HG02943 (cell line): ENCODE measurements around the gene TPD52L2.

Experiments used
- ATAC-seq: cut with Tn5 transposase; IDR thresholded peaks from one replicate; pipeline ENCODE4 v1.9.1; 2021; ENCODE audit warnings: mild to moderate bottlenecking, low read depth, moderate library complexity; ENCODE audit not compliant: unreplicated experiment

Gene TPD52L2

DNA sequence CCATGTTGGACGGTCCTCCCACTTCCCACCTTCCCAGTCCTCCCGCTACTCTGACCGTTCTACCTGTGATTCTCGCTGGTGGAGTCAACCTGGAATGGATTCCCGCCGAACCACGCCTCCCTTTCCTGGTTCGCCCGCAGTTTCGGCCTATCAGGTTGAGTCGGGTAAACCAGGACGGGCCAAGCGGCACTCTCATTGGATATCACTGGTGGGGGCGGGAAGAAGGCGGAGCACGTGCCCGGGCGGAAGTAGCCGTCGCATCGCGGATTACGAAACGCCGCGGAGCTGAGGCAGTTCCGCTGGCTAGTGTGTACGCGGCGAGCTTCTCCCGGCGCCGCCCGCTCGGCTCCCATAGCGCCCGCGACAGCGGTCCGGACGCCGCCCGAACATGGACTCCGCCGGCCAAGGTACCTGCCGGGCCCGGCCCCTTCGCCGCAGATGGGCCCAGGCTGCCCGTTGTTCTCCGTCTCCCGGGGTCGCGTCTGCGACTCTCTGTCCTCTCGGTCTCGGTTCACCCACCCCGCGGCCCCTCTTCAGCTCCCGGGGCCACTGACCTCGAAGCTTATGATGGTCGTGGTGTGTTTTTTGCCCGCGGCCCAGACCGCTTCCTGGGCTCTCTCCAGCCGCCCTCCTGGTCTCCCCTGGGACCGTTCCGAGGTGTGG is at the start of gene TPD52L2:
TPD52L2 (plus strand) TSS at position 293 of the 663 bp plus-strand sequence; CDS start at position 389, 96 bp downstream.
- ATAC-seq = peak; percentile 71

DNA sequence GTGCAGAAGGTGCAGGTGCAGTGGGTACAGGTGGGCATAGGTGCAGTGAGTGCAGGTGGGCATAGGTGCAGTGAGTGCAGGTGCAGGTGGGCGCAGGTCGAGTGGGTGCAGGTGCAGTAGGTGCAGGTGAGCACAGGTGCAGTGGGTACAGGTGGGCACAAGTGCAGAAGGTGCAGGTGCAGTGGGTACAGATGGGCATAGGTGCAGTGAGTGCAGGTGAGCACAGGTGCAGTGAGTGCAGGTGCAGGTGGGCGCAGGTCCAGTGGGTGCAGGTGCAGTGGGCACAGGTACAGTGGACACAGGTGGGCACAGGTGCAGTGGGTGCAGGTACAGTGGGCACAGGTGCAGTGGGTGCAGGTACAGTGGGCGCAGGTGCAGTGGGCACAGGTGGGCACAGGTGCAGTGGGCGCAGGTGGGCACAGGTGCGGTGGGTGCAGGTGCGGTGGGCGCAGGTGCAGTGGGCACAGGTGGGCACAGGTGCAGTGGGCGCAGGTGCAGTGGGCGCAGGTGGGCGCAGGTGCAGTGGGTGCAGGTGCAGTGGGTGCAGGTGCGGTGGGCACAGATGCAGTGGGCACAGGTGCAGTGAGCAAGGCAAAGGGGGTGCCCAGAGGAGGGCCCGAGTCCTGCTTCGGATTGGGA is 49.3 kb upstream of the TPD52L2 start:
- ATAC-seq = no peak

DNA sequence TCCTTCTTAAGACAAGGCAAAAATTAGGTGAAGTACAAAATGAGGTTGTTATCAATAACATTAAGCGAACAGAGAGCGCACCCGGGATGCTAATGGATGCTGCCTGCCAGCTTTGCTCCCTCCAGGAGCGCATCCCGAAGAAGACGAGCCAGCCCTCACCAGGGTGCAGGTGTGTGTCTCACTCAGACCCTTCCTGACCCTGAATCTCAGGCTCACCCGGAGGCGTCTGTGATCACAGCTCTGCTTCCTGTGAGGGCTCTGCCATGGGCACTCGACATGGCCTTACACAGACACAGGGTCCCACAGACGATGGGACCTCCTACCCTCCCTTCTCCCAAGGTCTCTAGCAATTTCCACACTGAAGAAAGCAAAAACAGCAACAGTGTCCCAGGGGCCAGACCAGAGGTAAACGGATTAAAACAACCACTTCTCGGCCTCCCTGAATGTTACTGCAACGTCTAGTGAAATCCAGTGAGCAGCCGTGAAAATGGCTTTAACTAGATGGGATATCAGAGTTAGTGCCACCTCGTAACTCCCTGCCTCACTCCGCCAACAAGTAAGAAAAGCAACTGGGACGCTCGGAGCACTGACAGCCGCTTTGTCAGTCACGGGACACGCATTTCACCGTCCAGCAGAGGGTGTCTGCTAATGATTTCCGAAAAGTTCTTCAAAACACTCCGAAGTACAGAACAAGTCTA is 45.7 kb upstream of the TPD52L2 start:
- no peak for ATAC-seq

- no peak for ATAC-seq
Measured at GRCh38 chr20:63821811-63822210, 43.3 kb upstream of the TPD52L2 start.

GRCh38 chr20:63822276-63822696 is 42.8 kb upstream of the TPD52L2 start:
- no peak for ATAC-seq

DNA sequence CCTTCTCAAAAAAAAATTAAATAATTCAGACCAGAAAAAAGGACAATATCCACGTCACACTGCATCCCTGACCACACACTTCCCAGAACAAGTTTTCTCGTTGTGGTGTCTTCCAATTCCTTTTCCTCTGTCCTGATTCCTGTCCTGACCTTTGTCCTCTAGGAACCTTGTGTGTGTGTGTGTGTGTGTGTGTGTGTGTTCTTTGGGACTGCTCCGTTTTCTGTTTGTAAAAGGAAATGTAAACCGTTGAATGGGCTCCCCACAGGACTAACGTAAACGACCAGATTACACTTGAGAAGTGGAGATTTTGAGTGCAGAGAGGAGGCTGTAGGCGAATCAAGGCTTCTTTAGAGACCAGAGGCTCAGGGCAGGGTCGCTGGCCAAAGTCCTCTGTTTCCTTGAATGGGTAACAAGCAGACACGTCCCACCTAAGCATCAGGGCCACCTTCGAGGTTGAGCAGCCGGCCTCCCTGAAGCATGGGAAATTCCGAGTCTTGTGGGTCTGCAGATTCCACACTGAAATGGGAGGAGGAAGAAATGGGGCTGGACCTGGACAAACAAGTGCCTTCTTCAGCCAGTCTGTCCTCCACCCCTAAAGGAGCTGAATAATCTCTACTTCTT is 41.3 kb upstream of the TPD52L2 start:
- no peak for ATAC-seq

DNA sequence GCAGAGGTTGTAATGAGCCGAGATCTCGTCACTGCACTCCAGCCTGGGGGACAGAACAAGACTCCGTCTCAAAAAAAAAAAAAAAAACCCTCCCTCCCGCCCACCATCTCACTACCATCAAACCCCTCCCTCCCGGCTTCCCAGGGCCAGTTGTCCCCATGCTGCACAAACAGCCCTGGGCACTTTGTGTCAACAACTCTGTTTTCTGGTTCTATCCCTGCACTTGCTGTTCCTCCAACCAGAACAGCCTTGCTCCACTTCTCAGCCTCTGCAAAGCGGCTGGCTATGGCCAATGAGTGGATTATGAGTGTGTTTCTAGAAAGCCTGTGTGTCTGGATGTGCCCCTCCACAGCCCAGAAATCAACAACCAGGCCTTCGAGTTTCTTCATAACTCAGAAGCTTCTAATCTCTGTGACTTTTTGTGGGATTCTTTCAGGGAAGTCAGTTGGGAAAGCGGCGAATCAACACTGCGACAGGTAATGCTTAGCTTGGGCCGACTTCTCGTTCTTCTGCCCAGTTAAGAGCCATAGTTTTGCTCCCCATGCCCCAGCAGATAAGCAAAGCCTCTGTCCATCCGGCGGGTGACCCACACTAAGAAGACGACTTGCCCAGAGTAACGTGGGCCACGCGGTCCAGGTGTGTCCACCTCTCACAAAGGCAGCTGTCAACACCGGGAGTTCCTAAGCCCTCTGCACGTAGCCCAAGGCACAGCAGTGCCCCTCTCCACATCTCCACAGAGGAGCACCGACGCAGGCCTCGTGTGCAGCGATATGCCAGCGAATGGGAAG is 39.5 kb upstream of the TPD52L2 start:
- no peak for ATAC-seq

GRCh38 chr20:63826753-63827152 is 38.3 kb upstream of the TPD52L2 start:
- ATAC-seq = no peak

DNA sequence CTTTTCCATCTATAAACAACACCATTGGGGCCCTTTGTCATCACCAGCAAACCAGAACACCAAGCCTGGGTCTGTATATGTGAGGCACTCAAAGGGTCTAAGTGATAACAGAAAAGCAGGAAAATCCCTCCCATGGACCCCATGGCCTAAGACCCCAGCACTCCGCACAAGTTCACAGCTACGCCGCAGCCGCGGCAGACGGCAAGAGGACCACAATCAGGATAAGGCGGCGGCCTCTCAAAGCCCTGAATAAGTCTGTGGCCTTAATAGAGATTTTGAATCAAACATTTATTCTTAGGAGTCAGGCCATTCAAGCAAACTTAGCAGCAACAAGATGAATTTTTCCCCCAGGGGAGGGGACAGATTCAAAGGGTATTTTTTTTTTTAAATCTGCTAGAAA is 36.9 kb upstream of the TPD52L2 start:
- ATAC-seq = no peak

- no peak for ATAC-seq
Measured at GRCh38 chr20:63828545-63828944, 36.5 kb upstream of the TPD52L2 start.

DNA sequence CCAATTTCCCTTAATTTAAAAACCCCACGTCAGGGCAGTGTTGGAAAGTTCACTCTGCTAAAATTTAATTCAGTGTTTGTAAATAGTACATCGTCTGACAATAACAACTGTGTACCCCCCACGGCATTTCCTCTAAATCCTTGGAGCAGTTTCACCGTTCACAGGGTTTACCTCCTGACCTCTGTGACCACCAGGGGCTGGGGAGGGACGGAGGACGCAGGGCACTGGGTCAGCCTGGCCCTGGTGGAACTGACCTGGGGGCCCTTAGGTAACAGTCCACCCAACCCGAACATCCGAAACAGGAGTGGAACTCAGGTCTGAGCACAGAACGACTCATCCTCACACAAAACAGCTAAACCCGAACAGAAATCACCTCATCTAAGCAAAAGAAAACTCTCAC is 36.1 kb upstream of the TPD52L2 start:
- no peak for ATAC-seq

- ATAC-seq = no peak
Measured at GRCh38 chr20:63829603-63829944, 35.5 kb upstream of the TPD52L2 start.

DNA sequence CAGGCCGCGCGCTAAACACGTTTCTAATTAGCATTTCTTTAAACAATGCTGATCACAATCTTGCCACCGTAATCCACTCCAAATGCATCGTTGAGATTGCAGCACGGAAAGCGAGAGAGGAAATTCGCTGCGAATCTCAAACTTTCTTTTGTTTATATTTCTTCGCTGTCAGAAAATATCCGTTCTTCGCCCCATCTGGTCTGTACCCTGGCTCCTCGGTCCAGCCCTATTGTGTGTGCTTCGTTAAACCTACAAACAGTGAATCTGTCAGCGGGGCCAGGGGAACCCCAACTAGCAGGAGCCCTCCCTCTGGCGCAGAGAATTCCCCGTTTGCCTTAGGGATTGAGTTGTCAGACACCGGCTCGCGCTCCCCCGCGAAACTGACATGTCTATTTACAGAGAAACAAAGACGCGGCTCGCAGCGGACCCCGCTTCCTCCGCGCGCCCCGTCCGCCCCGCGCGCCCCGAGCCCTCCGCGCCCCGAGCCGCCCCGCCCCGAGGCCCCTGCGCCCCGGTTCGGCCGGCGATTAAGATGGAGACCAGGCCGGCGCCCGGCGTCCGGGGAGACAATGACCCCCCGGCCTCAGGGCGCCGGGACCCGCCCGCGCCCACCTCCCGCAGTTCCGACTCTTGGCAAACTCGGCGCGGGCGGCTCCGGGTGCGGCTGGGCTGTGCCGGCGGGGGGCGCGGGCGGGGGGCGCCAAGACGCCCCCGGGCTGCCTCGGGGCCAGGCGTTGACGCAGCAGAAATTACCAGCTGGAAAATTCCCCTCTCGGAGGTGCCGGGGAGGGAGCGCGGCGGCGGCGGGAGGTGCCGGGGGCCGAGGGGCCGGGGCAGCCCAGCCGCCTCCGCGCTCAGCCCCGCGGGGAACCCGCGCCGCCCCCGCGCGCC is 34.9 kb upstream of the TPD52L2 start:
- no peak for ATAC-seq

DNA sequence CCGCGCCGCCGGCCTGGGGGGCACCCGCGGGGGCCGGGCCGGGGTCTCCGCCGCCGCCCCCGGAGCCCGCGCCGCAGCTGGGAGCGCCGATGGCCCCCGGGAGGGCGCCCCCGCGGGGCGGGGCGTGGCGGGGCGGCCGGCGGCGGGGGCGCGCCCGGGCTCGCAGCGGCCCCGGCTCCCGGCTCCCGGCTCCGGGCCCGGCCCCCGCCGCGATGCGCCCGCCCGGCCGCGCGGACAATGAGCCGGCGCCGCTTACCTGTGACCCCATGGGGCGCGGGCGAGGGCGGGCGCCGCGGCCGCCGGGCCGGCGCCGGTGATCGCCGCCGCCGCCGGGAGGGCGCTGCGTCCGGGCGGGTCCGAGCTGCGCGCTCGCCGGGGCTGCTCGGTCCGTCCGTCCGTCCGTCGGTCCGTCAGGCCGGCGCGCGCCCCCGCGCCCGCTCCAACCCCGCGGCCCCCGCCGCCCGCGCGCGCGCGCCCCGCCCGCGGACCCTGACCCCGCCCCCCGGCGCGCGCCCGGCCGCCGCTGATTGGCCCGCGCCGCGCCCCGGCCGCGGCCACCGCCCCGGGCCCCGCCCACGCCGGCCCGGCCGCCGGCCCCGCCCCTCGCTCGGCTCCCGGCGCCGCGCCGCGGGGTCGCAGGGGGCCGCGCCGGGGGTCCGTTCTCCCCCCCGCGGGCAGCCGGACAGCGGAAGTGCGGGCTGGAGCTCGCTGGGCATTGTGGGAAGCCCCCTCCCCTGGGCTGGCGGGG is 34.1 kb upstream of the TPD52L2 start, which contains the start of gene ZBTB46:
ZBTB46 (minus strand) TSS at position 424 of the 748 bp plus-strand sequence. CDS start 40,507 bp downstream, outside the sequence.
- ATAC-seq = no peak

DNA sequence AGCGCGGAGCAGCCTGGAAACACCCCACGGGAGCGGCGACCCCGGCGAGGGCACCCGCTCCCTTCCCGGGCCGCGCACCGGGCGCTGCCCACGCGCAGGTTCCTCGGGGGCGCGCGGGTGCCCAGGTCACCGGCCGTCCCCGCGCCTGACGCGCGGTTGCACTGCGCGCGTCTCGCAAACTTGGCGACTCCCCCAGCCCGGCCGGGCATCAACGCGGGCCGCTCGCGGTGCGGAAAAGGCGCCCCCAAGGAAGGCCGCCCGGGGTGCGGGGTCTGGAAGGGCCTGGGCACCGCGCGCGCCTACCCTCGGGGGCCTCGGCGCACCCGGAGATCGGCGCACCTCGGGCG is 33.5 kb upstream of the TPD52L2 start:
- no peak for ATAC-seq

GRCh38 chr20:63831993-63832686 is 32.9 kb upstream of the TPD52L2 start:
- no peak for ATAC-seq

DNA sequence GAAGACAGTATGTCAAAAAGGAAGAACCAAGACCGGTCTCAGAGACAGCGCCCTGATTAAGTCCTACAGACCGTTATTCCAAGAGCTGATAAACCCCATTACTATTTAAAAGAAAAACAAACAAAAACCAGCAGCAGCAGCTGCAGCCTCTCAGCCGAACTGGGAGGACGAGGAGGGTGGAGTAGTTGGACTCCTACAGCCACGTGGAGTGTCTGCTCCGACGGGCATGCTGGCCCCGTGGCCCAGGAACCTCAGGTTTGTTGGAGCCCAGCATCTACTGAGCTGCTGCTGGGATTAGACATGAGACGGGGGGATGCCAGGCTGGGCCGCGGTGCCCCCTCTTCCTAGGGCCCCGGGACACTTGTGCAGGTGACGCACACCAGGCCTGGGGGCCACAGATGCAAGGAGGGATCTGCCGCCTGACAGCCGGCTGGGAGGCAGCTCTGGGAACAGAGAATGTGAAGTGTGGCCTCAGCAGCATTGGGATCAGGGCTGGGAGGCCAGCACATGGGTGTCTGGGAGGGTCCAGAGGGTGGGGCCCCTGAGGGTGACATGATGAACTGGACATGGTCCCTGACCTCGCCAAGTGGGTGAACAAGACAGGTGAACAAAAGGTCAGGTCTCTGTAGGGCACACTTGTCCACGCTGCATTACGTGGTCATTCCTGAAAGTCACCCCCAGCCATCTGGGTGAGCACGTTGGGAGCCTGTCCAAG is 31.1 kb upstream of the TPD52L2 start:
- ATAC-seq = no peak

DNA sequence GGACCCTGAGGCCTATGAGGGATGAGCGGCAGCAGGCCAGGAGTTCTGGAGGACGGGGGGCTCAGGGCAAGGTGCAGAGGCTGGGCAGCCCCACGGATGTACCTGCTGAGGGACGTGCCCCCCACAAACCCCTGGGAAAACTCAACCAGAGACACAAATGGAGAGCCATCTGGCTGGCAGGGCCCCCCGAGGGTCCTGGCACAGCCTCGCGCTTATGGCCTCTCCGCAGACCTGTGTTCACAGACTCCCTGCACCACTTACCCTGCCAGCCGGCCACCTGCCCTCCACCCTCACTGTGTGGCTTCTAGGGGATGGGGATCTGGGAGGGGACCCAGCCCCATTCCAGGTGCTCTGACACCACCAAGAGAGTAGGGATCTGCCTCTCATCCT is 30.6 kb upstream of the TPD52L2 start:
- ATAC-seq = no peak
